Mammary epithelial cell (primary cell): ENCODE data around the gene CCDC69.

Source experiments
- CTCF ChIP-seq, 2 donors: IDR thresholded peaks in 1 of 2; conservative IDR thresholded peaks in 1 of 2; 2 replicates each; pipeline ENCODE4 v1.5.1; 2011 to 2012; ENCODE audit warnings: inconsistent platforms in 2 of 2, low read length in 2 of 2, mild to moderate bottlenecking in 2 of 2, control low read depth in 1 of 2, low read depth in 1 of 2; ENCODE audit not compliant: insufficient read depth in 1 of 2; ENCODE audit errors: extremely low read depth in 1 of 2
- EZH2 ChIP-seq: IDR thresholded peaks from 2 replicates; pipeline ENCODE4 v1.6.1; 2012; ENCODE audit warnings: low read length, inconsistent platforms, borderline replicate concordance

DNA sequence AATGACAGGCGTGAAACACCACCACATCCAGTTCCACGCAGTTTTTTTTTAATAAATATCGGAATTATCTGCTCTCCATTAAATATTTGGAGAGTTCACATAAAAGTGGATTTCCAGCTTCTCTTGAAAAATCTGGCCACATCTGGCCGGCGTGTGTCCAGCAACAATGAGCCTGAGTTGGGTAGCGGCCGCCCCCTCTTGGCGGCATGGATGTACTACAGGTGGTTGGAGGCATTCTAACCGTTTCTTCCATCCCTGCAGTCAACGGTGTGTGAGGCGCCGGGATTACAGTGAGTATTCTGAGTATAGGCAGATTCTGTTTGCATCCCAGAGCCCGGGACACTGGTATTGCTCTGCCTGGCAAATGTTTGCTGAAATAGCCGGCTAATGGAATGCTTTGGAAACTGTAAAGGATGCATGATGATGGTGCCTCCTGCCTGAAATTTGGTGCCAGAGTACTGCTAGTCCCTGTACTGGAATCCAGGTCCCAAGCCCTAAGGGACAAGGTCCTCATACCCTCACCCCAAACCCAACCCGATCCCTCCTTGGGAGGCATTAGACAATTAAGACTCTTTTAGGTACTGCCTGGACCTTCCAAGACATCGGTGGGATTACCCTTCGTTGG lies 15.5 kb upstream of the CCDC69 start:
- peak; percentile 65 to 77 for TF ChIP-seq CTCF (conservative IDR thresholded peaks at IDR 0.05 in 1 of 2, IDR thresholded peaks at IDR 0.05 in 1 of 2; ENCODE audit: extremely low read depth in 1 of 2, insufficient read depth in 1 of 2, low read depth in 1 of 2, low read length in 2 of 2)
- TF ChIP-seq EZH2, result no peak
